PC-9 (cell line): Measurements from ENCODE around the gene HBP1.

ENCODE experiments used
- EZH2 ChIP-seq: fragments of 200-600 bp; sonication (generic); IDR thresholded peaks from 2 replicates; pipeline ENCODE4 v1.8.0; 2017; ENCODE audit warnings: antibody characterized with exemption, low read depth
- TF ChIP-seq, protein P1 (sequence below): fragments of 200-600 bp; sonication (generic); conservative IDR thresholded peaks from 2 replicates; pipeline ENCODE4 v1.6.1; 2017; ENCODE audit warnings: mixed run types, antibody characterized with exemption, mild to moderate bottlenecking, moderate library complexity

DNA sequence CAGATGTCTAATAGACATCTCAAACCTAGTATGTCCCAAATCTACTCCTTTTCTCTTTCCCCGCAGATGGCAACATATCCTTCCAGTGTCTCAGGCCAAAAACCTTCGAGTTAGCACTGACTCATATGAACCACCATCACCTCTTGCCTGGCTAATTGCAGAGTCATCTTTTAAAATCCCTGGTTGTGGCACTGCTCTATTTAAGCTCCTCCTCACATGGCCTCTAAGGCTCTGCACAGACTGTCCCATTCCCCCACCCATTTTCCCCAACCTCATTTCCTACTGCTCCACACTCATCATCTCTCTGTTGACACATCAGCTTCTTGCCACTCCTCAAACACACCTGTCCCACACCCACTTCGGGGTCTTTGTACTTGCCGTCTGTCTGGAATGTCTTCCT is 16.8 kb upstream of the HBP1 start:
- TF ChIP-seq, protein P1, sequence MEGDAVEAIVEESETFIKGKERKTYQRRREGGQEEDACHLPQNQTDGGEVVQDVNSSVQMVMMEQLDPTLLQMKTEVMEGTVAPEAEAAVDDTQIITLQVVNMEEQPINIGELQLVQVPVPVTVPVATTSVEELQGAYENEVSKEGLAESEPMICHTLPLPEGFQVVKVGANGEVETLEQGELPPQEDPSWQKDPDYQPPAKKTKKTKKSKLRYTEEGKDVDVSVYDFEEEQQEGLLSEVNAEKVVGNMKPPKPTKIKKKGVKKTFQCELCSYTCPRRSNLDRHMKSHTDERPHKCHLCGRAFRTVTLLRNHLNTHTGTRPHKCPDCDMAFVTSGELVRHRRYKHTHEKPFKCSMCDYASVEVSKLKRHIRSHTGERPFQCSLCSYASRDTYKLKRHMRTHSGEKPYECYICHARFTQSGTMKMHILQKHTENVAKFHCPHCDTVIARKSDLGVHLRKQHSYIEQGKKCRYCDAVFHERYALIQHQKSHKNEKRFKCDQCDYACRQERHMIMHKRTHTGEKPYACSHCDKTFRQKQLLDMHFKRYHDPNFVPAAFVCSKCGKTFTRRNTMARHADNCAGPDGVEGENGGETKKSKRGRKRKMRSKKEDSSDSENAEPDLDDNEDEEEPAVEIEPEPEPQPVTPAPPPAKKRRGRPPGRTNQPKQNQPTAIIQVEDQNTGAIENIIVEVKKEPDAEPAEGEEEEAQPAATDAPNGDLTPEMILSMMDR = no peak
- no peak for TF ChIP-seq EZH2
